ENCODE data around the gene TTLL9.

- TF ChIP-seq CTCF (IDR thresholded peaks at IDR 0.05), result no peak
- no peak for TF ChIP-seq EP300 (IDR thresholded peaks at IDR 0.05)
- no peak for TF ChIP-seq POLR2A (IDR thresholded peaks at IDR 0.05)
Observed at GRCh38 chr20:31925631-31926030, 55.2 kb downstream of the TTLL9 start.
